K562 (cell line): ENCODE measurements around the gene IFT172. TPM values are rescaled to one million over a fixed set of nuclear protein-coding genes. Genes with fewer than 3 reads are reported as not detected.
A peak's percentile ranks its signal among the peaks of the same experiment; 100 is the strongest.
"Not testable (repeated sequence)": the region's sequence is repeated elsewhere in the genome, so short reads cannot be mapped to it uniquely, and the experiment has no call there.

Source experiments
- ATAC-seq: fragments of 200-7000 bp; cut with Tn5 transposase; 3 replicates; pipeline ENCODE4 v1.9.1; 2020; ENCODE audit warnings: moderate library complexity
- BruUV-seq: library from RNA; stranded (reverse); fragments of 400-500 nt; replicated peaks from 2 replicates; lab custom pipeline; 2021; lab: Mats Ljungman, UMichigan
- CTCF ChIA-PET: fragments of 300-600 bp; formaldehyde crosslinking; extraction: SDS; loops from one replicate; lab custom pipeline; 2021; ENCODE audit warnings: low intra/inter-chr PET ratio; lab: Yijun Ruan, JAX
- POLR2A ChIA-PET: fragments of 300-600, 350-650 bp; sonication (Branson Sonifier 250); formaldehyde crosslinking; extraction: SDS; loops from one replicate; lab custom pipeline; 2021; ENCODE audit warnings: antibody characterized with exemption, inconsistent platforms; lab: Yijun Ruan, JAX
- DNase-seq, 4 experiments: peaks; one replicate each; pipeline versions ENCODE4 v3.0.0 to v3.0.0-alpha.2; 2011 to 2018; ENCODE audit warnings: low spot score in 3 of 4, mixed read lengths in 3 of 4; ENCODE audit errors: extremely low read depth in 1 of 4
- FAIRE-seq: peaks from 2 replicates; lab custom pipeline; 2011; peaks lifted over from hg19 to GRCh38; lab: Jason Lieb, UNC
- H2AFZ ChIP-seq: 2 replicates; pipeline ENCODE4 v1.6.0; 2011; ENCODE audit warnings: low read depth, low read length, control low read depth, inconsistent platforms
- H3K27ac ChIP-seq: fragments of 200-600 bp; 3 replicates; pipeline ENCODE4 v1.8.0; 2011; ENCODE audit warnings: low read depth, mild to moderate bottlenecking, control low read depth, inconsistent platforms, low read length, moderate library complexity, mixed read lengths; ENCODE audit errors: extremely low read depth
- H3K27me3 ChIP-seq, 2 experiments: fragments of 300-600 bp in 1 of 2; 2 replicates in 1 of 2; 3 replicates in 1 of 2; pipeline versions ENCODE4 v1.6.0 to v1.8.0; 2011; ENCODE audit warnings: inconsistent platforms in 2 of 2, low read length in 2 of 2, mild to moderate bottlenecking in 1 of 2, mixed read lengths in 1 of 2, moderate library complexity in 1 of 2; ENCODE audit not compliant: control insufficient read depth in 2 of 2, insufficient read depth in 2 of 2
- H3K36me3 ChIP-seq: fragments of 300-600 bp; 3 replicates; pipeline ENCODE4 v1.8.0; 2011; ENCODE audit warnings: mild to moderate bottlenecking, low read length, inconsistent platforms; ENCODE audit not compliant: control insufficient read depth, insufficient read depth
- H3K4me1 ChIP-seq, 2 experiments: fragments of 200-600 bp in 1 of 2; replicated peaks in 1 of 2; 2 replicates in 1 of 2; 3 replicates in 1 of 2; pipeline versions ENCODE4 v1.5.1 to v1.8.0; 2011; ENCODE audit warnings: inconsistent platforms in 2 of 2, low read length in 2 of 2, mild to moderate bottlenecking in 1 of 2, mixed read lengths in 1 of 2, moderate library complexity in 1 of 2; ENCODE audit not compliant: control insufficient read depth in 2 of 2, insufficient read depth in 2 of 2
- H3K4me2 ChIP-seq: 2 replicates; pipeline ENCODE4 v1.6.1; 2011; ENCODE audit warnings: low read length, control low read depth, inconsistent platforms, mixed read lengths; ENCODE audit not compliant: insufficient read depth
- H3K4me3 ChIP-seq: fragments of 200-600 bp; sonication (generic), shearing (Covaris generic); 2 replicates; pipeline ENCODE4 v1.5.1; 2016; ENCODE audit warnings: control low read depth, inconsistent platforms
- H3K79me2 ChIP-seq: fragments of 200-600 bp; 3 replicates; pipeline ENCODE4 v1.8.0; 2011; ENCODE audit warnings: low read length, inconsistent platforms; ENCODE audit not compliant: control insufficient read depth, insufficient read depth
- H3K9ac ChIP-seq, 2 experiments: 2 replicates each; pipeline versions ENCODE4 v1.6.0 to v1.6.1; 2011; ENCODE audit warnings: low read depth in 2 of 2, low read length in 2 of 2, control low read depth in 1 of 2, inconsistent platforms in 1 of 2, mild to moderate bottlenecking in 1 of 2, mixed read lengths in 1 of 2; ENCODE audit not compliant: insufficient read depth in 1 of 2
- H3K9me1 ChIP-seq: one replicate; pipeline ENCODE4 v1.6.0; 2011; ENCODE audit warnings: inconsistent platforms, mild to moderate bottlenecking, low read length, moderate library complexity; ENCODE audit not compliant: control insufficient read depth, insufficient read depth
- H3K9me3 ChIP-seq: replicated peaks from 2 replicates; pipeline ENCODE4 v1.5.1; 2011; ENCODE audit warnings: low read depth, low read length, inconsistent platforms; ENCODE audit not compliant: control insufficient read depth, insufficient read depth
- H4K20me1 ChIP-seq: replicated peaks from 2 replicates; pipeline ENCODE4 v1.6.1; 2011; ENCODE audit warnings: low read length, inconsistent platforms, mixed read lengths; ENCODE audit not compliant: control insufficient read depth, insufficient read depth
- ATF1 ChIP-seq, 2 experiments: fragments of 450-650 bp in 1 of 2; IDR thresholded peaks; 2 replicates each; pipeline ENCODE4 v1.6.1; 2016; ENCODE audit warnings: missing compliant biosample characterization in 1 of 2, missing genetic modification characterization in 1 of 2
- CBFA2T3 ChIP-seq: fragments of 450-650 bp; IDR thresholded peaks from 2 replicates; pipeline ENCODE4 v1.6.1; 2017
- CEBPB ChIP-seq: fragments of 450-650 bp; IDR thresholded peaks from 2 replicates; pipeline ENCODE4 v1.6.1; 2016; ENCODE audit warnings: missing genetic modification characterization, missing compliant biosample characterization
- CTBP1 ChIP-seq: fragments of 450-650 bp; IDR thresholded peaks from 2 replicates; pipeline ENCODE4 v1.6.1; 2016; ENCODE audit warnings: borderline replicate concordance
- DPF2 ChIP-seq: fragments of 450-650 bp; IDR thresholded peaks from 2 replicates; pipeline ENCODE4 v1.6.1; 2016
- ETV1 ChIP-seq: fragments of 450-650 bp; conservative IDR thresholded peaks from 2 replicates; pipeline ENCODE4 v1.6.1; 2016; ENCODE audit warnings: missing genetic modification characterization, control low read depth, low read depth, missing compliant biosample characterization
- L3MBTL2 ChIP-seq: fragments of 450-650 bp; IDR thresholded peaks from 2 replicates; pipeline ENCODE4 v1.6.1; 2016; ENCODE audit warnings: mild to moderate bottlenecking, moderate library complexity
- NBN ChIP-seq: fragments of 450-650 bp; IDR thresholded peaks from 2 replicates; pipeline ENCODE4 v1.6.1; 2016; ENCODE audit warnings: low read depth, mild to moderate bottlenecking
- NCOR1 ChIP-seq: fragments of 450-650 bp; IDR thresholded peaks from 2 replicates; pipeline ENCODE4 v1.6.1; 2016; ENCODE audit warnings: mild to moderate bottlenecking, moderate library complexity
- NFIC ChIP-seq: fragments of 450-650 bp; IDR thresholded peaks from 2 replicates; pipeline ENCODE4 v1.6.1; 2017; ENCODE audit warnings: mild to moderate bottlenecking, inconsistent platforms
- SMARCA4 ChIP-seq: fragments of 450-650 bp; IDR thresholded peaks from 2 replicates; pipeline ENCODE4 v1.6.1; 2016
- SMARCC2 ChIP-seq: fragments of 450-650 bp; IDR thresholded peaks from 2 replicates; pipeline ENCODE4 v1.6.1; 2017; ENCODE audit warnings: antibody characterized with exemption, moderate library complexity, mild to moderate bottlenecking, low read depth
- SMARCE1 ChIP-seq: fragments of 450-650 bp; IDR thresholded peaks from 2 replicates; pipeline ENCODE4 v1.7.1; 2016; ENCODE audit warnings: mild to moderate bottlenecking
- TAL1 ChIP-seq: fragments of 450-650 bp; IDR thresholded peaks from 2 replicates; pipeline ENCODE4 v1.6.1; 2016; ENCODE audit warnings: mild to moderate bottlenecking
- WGBS: fragments of 100-300 bp; shearing (Covaris generic); methylation state at CpG from one replicate; pipeline ENCODE4 v1.1.6; 2016; ENCODE audit warnings: low coverage, mixed read lengths; ENCODE audit not compliant: insufficient coverage; ENCODE audit errors: missing lambda C conversion rate; 5-methylcytosine and 5-hydroxymethylcytosine counted together
- in situ Hi-C: fragments of 300-500 bp; cut with MboI; formaldehyde crosslinking; loops from 4 replicates; pipeline ENCODE4 v1.15.0; 2018; ENCODE audit warnings: inconsistent platforms, mixed read lengths
- intact Hi-C: fragments of 100-400 bp; cut with micrococcal nuclease; formaldehyde crosslinking; loops from 2 replicates; pipeline ENCODE4 v1.14.2; 2022
- polyA plus RNA-seq, 8 experiments: library from polyadenylated mRNA; depleted of rRNA in 4 of 8; stranded (reverse) in 5 of 8; unstranded in 3 of 8; fragments of >200 nt; fragmentation: Nextera tagmentation in 2 of 8; fragmentation: Illumina TruSeq in 1 of 8; extraction: Ambion mirVana in 2 of 8; extraction: Trizol in 1 of 8; gene quantifications; 2 replicates each; pipeline versions ENCODE4 v1.2.1 to v1.2.3, GENCODE V29; 2011 to 2014; ENCODE audit warnings: inconsistent platforms in 1 of 8, missing spikeins in 1 of 8
- total RNA-seq, 7 experiments: library from RNA; depleted of rRNA in 6 of 7; stranded (reverse); fragments of >200 nt in 6 of 7; fragmentation: Illumina TruSeq in 2 of 7; extraction: Trizol in 2 of 7; gene quantifications; 2 replicates each; pipeline versions ENCODE4 v1.2.1 to v1.2.3, GENCODE V29; 2011 to 2021; ENCODE audit warnings: low replicate concordance in 1 of 7
- TF ChIP-seq, protein P1 (sequence below), 2 experiments: fragments of 450-650 bp in 1 of 2; sonication (generic) in 1 of 2; formaldehyde crosslinking in 1 of 2; IDR thresholded peaks; 2 replicates each; pipeline versions ENCODE4 v1.7.1 to v1.9.0; 2016 to 2022; ENCODE audit warnings: inconsistent platforms in 1 of 2, mild to moderate bottlenecking in 1 of 2, missing genetic modification reagents in 1 of 2

Gene IFT172
- total and polyA plus RNA-seq, 9 of the 15 experiments (the other 6 are each of a cell fraction or from before 2014, with no cell fraction given) = 5.6 to 19.1 (median 13.5) TPM

- CTCF ChIA-PET; TF ChIP-seq ATF1 (CRISPR knock-in tag; IDR thresholded peaks at IDR 0.05): not testable (repeated sequence)
- TF ChIP-seq ETV1 (tag) (peak; percentile 62), TAL1 (peak; percentile 76), NBN (peak; percentile 34; the same call in 1 of the 2 replicates), DPF2 (peak; percentile 87), CTBP1 (peak; percentile 42; the same call in 1 of the 2 replicates), CBFA2T3 (peak; percentile 90), L3MBTL2 (peak; percentile 57), NCOR1 (peak; percentile 79), ATF1 (tag; IDR thresholded peaks at IDR 0.05) (0 out of 2 replicates have a peak, but pooled peaks have one; percentile 42), CEBPB (tag) (peak; percentile 74), NFIC (peak; percentile 37; the same call in 1 of the 2 replicates), SMARCA4 (peak; percentile 77), SMARCE1 (peak; percentile 68; the same call in 1 of the 2 replicates), SMARCC2 (peak; percentile 62; the same call in 1 of the 2 replicates)
- TF ChIP-seq, protein P1, sequence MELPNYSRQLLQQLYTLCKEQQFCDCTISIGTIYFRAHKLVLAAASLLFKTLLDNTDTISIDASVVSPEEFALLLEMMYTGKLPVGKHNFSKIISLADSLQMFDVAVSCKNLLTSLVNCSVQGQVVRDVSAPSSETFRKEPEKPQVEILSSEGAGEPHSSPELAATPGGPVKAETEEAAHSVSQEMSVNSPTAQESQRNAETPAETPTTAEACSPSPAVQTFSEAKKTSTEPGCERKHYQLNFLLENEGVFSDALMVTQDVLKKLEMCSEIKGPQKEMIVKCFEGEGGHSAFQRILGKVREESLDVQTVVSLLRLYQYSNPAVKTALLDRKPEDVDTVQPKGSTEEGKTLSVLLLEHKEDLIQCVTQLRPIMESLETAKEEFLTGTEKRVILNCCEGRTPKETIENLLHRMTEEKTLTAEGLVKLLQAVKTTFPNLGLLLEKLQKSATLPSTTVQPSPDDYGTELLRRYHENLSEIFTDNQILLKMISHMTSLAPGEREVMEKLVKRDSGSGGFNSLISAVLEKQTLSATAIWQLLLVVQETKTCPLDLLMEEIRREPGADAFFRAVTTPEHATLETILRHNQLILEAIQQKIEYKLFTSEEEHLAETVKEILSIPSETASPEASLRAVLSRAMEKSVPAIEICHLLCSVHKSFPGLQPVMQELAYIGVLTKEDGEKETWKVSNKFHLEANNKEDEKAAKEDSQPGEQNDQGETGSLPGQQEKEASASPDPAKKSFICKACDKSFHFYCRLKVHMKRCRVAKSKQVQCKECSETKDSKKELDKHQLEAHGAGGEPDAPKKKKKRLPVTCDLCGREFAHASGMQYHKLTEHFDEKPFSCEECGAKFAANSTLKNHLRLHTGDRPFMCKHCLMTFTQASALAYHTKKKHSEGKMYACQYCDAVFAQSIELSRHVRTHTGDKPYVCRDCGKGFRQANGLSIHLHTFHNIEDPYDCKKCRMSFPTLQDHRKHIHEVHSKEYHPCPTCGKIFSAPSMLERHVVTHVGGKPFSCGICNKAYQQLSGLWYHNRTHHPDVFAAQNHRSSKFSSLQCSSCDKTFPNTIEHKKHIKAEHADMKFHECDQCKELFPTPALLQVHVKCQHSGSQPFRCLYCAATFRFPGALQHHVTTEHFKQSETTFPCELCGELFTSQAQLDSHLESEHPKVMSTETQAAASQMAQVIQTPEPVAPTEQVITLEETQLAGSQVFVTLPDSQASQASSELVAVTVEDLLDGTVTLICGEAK (IDR thresholded peaks at IDR 0.05) = 0 out of 2 replicates have a peak, but pooled peaks have one; percentile 21
- TF ChIP-seq, protein P1 (CRISPR knock-in tag; IDR thresholded peaks at IDR 0.05) = not testable (repeated sequence)
Measured at GRCh38 chr2:27538839-27539450, 49.4 kb upstream of the IFT172 start.

More at GRCh38 chr2:27538839-27539450, 49.4 kb upstream of the IFT172 start:
- H3K4me3 ChIP-seq, BruUV-seq, H3K9me1 ChIP-seq, H3K79me2 ChIP-seq, in situ Hi-C loops, H3K9me3 ChIP-seq, H3K27me3 ChIP-seq, H4K20me1 ChIP-seq, FAIRE-seq, H2AFZ ChIP-seq, H3K36me3 ChIP-seq: not testable (repeated sequence)
- WGBS = 0% methylated on average over 1 of the region's 6 CpGs
- Histone ChIP-seq H3K4me2 (peak overlapping the region; percentile 25; the same call in 1 of the 2 replicates), H3K9ac (peak overlapping the region in 1 of 2 experiments; percentile 34; a peak in 1 of 4 replicates), H3K27ac (peak overlapping the region; percentile 71; the same call in 2 of the 3 replicates), H3K4me1 (peaks cover 19 to 21% of the 10 kb centered on the region in 2 experiments)
- peak; percentile 59 for ATAC-seq
- POLR2A ChIA-PET = interaction anchor here (0.7 kb wide), 1 partner anchor 95 kb away, joined by 3 read pairs; no protein-coding TSS in a partner anchor
- intact Hi-C loops = loop anchor here (5.0 kb wide), 1 partner anchor 43 kb away; the partner anchor contains the start of gene ZNF512
- peak in 2 of 4 experiments; percentile 24 to 25 for DNase-seq
